HepG2 (cell line): ENCODE measurements around the gene AP2A2. TPM values are rescaled to one million over a fixed set of nuclear protein-coding genes. Genes with fewer than 3 reads are reported as not detected.

Source experiments
- ATAC-seq: fragments of 200-7000 bp; cut with Tn5 transposase; 3 replicates; pipeline ENCODE4 v1.9.1; 2020; ENCODE audit warnings: mild to moderate bottlenecking, moderate library complexity
- BruUV-seq: library from RNA; stranded (reverse); fragments of 400-500 nt; replicated peaks from 2 replicates; lab custom pipeline; 2021; lab: Mats Ljungman, UMichigan
- CTCF ChIA-PET: fragments of 300-600 bp; formaldehyde crosslinking; extraction: SDS; loops from one replicate; lab custom pipeline; 2021; ENCODE audit warnings: low total read pairs, inconsistent platforms, low intra/inter-chr PET ratio; lab: Yijun Ruan, JAX
- POLR2A ChIA-PET: fragments of 350-600 bp; sonication (Branson Sonifier 250); formaldehyde crosslinking; loops from one replicate; lab custom pipeline; 2020; ENCODE audit warnings: antibody characterized with exemption, inconsistent platforms; lab: Yijun Ruan, JAX
- DNase-seq: peaks from one replicate; pipeline ENCODE4 v3.0.0-alpha.2; 2015; ENCODE audit warnings: low spot score
- FAIRE-seq: peaks from 3 replicates; lab custom pipeline; 2011; peaks lifted over from hg19 to GRCh38; lab: Jason Lieb, UNC
- H2AFZ ChIP-seq: one replicate; pipeline ENCODE4 v1.6.1; 2011; ENCODE audit warnings: low read length, inconsistent platforms
- H3K27ac ChIP-seq: fragments of 300-600 bp; 3 replicates; pipeline ENCODE4 v1.8.0; 2011; ENCODE audit warnings: mixed run types, mild to moderate bottlenecking, mixed read lengths, low read length, inconsistent platforms; ENCODE audit not compliant: insufficient read depth; ENCODE audit errors: extremely low read length
- H3K27me3 ChIP-seq, 2 experiments: fragments of 200-600 bp in 1 of 2; 2 replicates in 1 of 2; 3 replicates in 1 of 2; pipeline versions ENCODE4 v1.6.0 to v1.8.0; 2011; ENCODE audit warnings: low read length in 2 of 2, mild to moderate bottlenecking in 2 of 2, moderate library complexity in 2 of 2, inconsistent platforms in 1 of 2; ENCODE audit not compliant: insufficient read depth in 2 of 2, control insufficient read depth in 1 of 2
- H3K36me3 ChIP-seq, 2 experiments: fragments of 200-600 bp in 1 of 2; replicated peaks in 1 of 2; 2 replicates in 1 of 2; 3 replicates in 1 of 2; pipeline versions ENCODE4 v1.5.1 to v1.8.0; 2011; ENCODE audit warnings: low read length in 2 of 2, inconsistent platforms in 1 of 2; ENCODE audit not compliant: insufficient read depth in 2 of 2, control insufficient read depth in 1 of 2
- H3K4me1 ChIP-seq: 2 replicates; pipeline ENCODE4 v1.5.1; 2012; ENCODE audit warnings: low read length, inconsistent platforms; ENCODE audit not compliant: insufficient read depth
- H3K4me2 ChIP-seq: 2 replicates; pipeline ENCODE4 v1.6.0; 2011; ENCODE audit warnings: low read depth, low read length, inconsistent platforms
- H3K4me3 ChIP-seq, 3 experiments: fragments of 200-600 bp in 1 of 3; sonication (generic), shearing (Covaris generic) in 1 of 3; replicated peaks in 1 of 3; 2 replicates each; pipeline ENCODE4 v1.5.1; 2011 to 2016; ENCODE audit warnings: low read length in 3 of 3, inconsistent platforms in 2 of 3, low read depth in 2 of 3, mild to moderate bottlenecking in 2 of 3, control low read depth in 1 of 3, mixed read lengths in 1 of 3; ENCODE audit not compliant: insufficient read depth in 1 of 3
- H3K79me2 ChIP-seq: one replicate; pipeline ENCODE4 v1.6.1; 2011; ENCODE audit warnings: low read length, inconsistent platforms; ENCODE audit not compliant: insufficient read depth
- H3K9ac ChIP-seq: 2 replicates; pipeline ENCODE4 v1.6.0; 2011; ENCODE audit warnings: mild to moderate bottlenecking, low read depth, low read length, inconsistent platforms; ENCODE audit not compliant: insufficient read depth
- H3K9me3 ChIP-seq: 2 replicates; pipeline ENCODE4 v1.5.1; 2012; ENCODE audit warnings: mild to moderate bottlenecking, low read length
- H4K20me1 ChIP-seq: 2 replicates; pipeline ENCODE4 v1.6.0; 2011; ENCODE audit warnings: inconsistent platforms, mild to moderate bottlenecking, low read length, moderate library complexity; ENCODE audit not compliant: insufficient read depth
- BCLAF1 ChIP-seq: fragments of 450-650 bp; IDR thresholded peaks from 2 replicates; pipeline ENCODE4 v1.6.1; 2017; ENCODE audit warnings: mild to moderate bottlenecking
- EEA1 ChIP-seq: sonication (generic); formaldehyde crosslinking; IDR thresholded peaks from 2 replicates; pipeline ENCODE4 v1.5.1; 2020; ENCODE audit warnings: mild to moderate bottlenecking, missing genetic modification reagents, borderline replicate concordance
- ETV6 ChIP-seq: sonication (generic); formaldehyde crosslinking; conservative IDR thresholded peaks from 2 replicates; pipeline ENCODE4 v1.4.0; 2020; ENCODE audit warnings: missing genetic modification reagents
- GTF2F1 ChIP-seq: fragments of 150-350 bp; IDR thresholded peaks from 2 replicates; pipeline ENCODE4 v1.6.1; 2014; ENCODE audit warnings: low read length
- HNF4G ChIP-seq, 2 experiments: sonication (generic) in 1 of 2; formaldehyde crosslinking in 1 of 2; IDR thresholded peaks; 2 replicates each; pipeline versions ENCODE4 v1.4.0 to v1.6.1; 2011 to 2020; ENCODE audit warnings: borderline replicate concordance in 2 of 2, low read depth in 2 of 2, mild to moderate bottlenecking in 2 of 2, low read length in 1 of 2, missing genetic modification reagents in 1 of 2, moderate library complexity in 1 of 2
- NKX3-1 ChIP-seq: sonication (generic); formaldehyde crosslinking; IDR thresholded peaks from 2 replicates; pipeline ENCODE4 v1.5.0; 2020; ENCODE audit warnings: missing genetic modification reagents
- PHF20 ChIP-seq: sonication (generic); formaldehyde crosslinking; IDR thresholded peaks from 2 replicates; pipeline ENCODE4 v1.5.0; 2020; ENCODE audit warnings: mild to moderate bottlenecking, missing genetic modification reagents
- REL ChIP-seq: sonication (generic); formaldehyde crosslinking; conservative IDR thresholded peaks from 2 replicates; pipeline ENCODE4 v1.8.0; 2022; ENCODE audit warnings: mild to moderate bottlenecking, missing genetic modification reagents, moderate library complexity
- YEATS4 ChIP-seq: sonication (generic); formaldehyde crosslinking; IDR thresholded peaks from 2 replicates; pipeline ENCODE4 v1.4.0; 2020; ENCODE audit warnings: missing genetic modification reagents, borderline replicate concordance
- ZFP90 ChIP-seq: sonication (generic); formaldehyde crosslinking; IDR thresholded peaks from 2 replicates; pipeline ENCODE4 v1.8.0; 2022; ENCODE audit warnings: missing genetic modification reagents, mild to moderate bottlenecking, inconsistent platforms, borderline replicate concordance
- ZNF225 ChIP-seq: sonication (generic); formaldehyde crosslinking; IDR thresholded peaks from 2 replicates; pipeline ENCODE4 v1.4.0; 2020; ENCODE audit warnings: mild to moderate bottlenecking, missing genetic modification reagents
- ZNF256 ChIP-seq: sonication (generic); formaldehyde crosslinking; conservative IDR thresholded peaks from 2 replicates; pipeline ENCODE4 v1.4.0; 2020; ENCODE audit warnings: missing genetic modification reagents
- ZNF709 ChIP-seq: sonication (generic); formaldehyde crosslinking; IDR thresholded peaks from 2 replicates; pipeline ENCODE4 v1.5.0; 2020; ENCODE audit warnings: mild to moderate bottlenecking, missing genetic modification reagents
- ZNF770 ChIP-seq: sonication (generic); formaldehyde crosslinking; IDR thresholded peaks from 2 replicates; pipeline ENCODE4 v1.5.0; 2020; ENCODE audit warnings: mild to moderate bottlenecking, missing genetic modification reagents
- WGBS: methylation state at CpG from one replicate; pipeline ENCODE4 v1.1.6; 2017; ENCODE audit warnings: low lambda C conversion rate; 5-methylcytosine and 5-hydroxymethylcytosine counted together
- in situ Hi-C: cut with HindIII; loops from 2 replicates; pipeline ENCODE4 v1.10.0; 2017; ENCODE audit warnings: low pct_unique_long_range_greater_than_20kb; ENCODE audit not compliant: extremely low pct_ligation_motif_present
- intact Hi-C: fragments of 100-400 bp; cut with micrococcal nuclease; formaldehyde crosslinking; loops from one replicate; pipeline ENCODE4 v1.10.0; 2022; ENCODE audit not compliant: unreplicated experiment
- polyA plus RNA-seq, 8 experiments: library from polyadenylated mRNA; depleted of rRNA in 3 of 8; stranded (reverse) in 7 of 8; unstranded in 1 of 8; fragments of >200 nt; fragmentation: Illumina TruSeq in 4 of 8; extraction: Trizol in 4 of 8; gene quantifications; 2 replicates each; pipeline versions ENCODE4 v1.2.1 to v1.2.3, GENCODE V29; 2011 to 2016; ENCODE audit warnings: low read depth in 4 of 8, missing spikeins in 1 of 8, mixed read lengths in 1 of 8; ENCODE audit not compliant: insufficient read depth in 1 of 8
- total RNA-seq, 5 experiments: library from RNA; depleted of rRNA; stranded (reverse); fragments of >200 nt; fragmentation: Illumina TruSeq; extraction: Trizol; gene quantifications; 2 replicates each; pipeline ENCODE4 v1.2.3, GENCODE V29; 2016; ENCODE audit warnings: low read depth in 1 of 5

The AP2A2 gene
- total and polyA plus RNA-seq, 2 of the 13 experiments (the other 11 are each of a cell fraction or from before 2014, with no cell fraction given) = 25.7 to 75.7 TPM

- H3K36me3 ChIP-seq = peaks cover 32 to 55% of the 10 kb centered on the region in 2 experiments; a peak in 4 of 5 replicates
- no TSS peak for BruUV-seq
- H3K27ac ChIP-seq = no peak overlapping the region
- ATAC-seq = 0 out of 3 replicates have a peak, but pooled peaks have one; percentile 12
- no peak overlapping the region for H3K9ac ChIP-seq
- H3K4me3 ChIP-seq = no peak overlapping the region
- intact Hi-C loops = no loop called here
- H4K20me1 ChIP-seq = peaks cover 4% of the 10 kb centered on the region; the same call in 1 of the 2 replicates
- CTCF ChIA-PET = no interaction called here
- H3K79me2 ChIP-seq = no peaks in the 10 kb centered on the region
- H3K9me3 ChIP-seq = no peaks in the 10 kb centered on the region
- no peaks in the 10 kb centered on the region; a peak in 1 of 5 replicates for H3K27me3 ChIP-seq
- WGBS = 93% methylated on average over 3 of the region's 20 CpGs
- no peak overlapping the region for H2AFZ ChIP-seq
- FAIRE-seq = no peak
- TF ChIP-seq ETV6 (no peak), PHF20 (CRISPR knock-in tag) (no peak), ZFP90 (CRISPR knock-in tag) (no peak), ZNF709 (CRISPR knock-in tag) (no peak), EEA1 (CRISPR knock-in tag) (no peak)
- in situ Hi-C loops = no loop called here
- POLR2A ChIA-PET = no interaction called here
- H3K4me1 ChIP-seq = no peaks in the 10 kb centered on the region
- DNase-seq = no peak
- no peak overlapping the region for H3K4me2 ChIP-seq
Observed at GRCh38 chr11:1002406-1002984, 76.8 kb downstream of the AP2A2 start.

GRCh38 chr11:1003159-1003558 lies 77.5 kb downstream of the AP2A2 start:
- no peak for FAIRE-seq
- ChIA-PET CTCF (no interaction called here), POLR2A (no interaction called here)
- no peaks in the 10 kb centered on the region for H3K79me2 ChIP-seq
- no peak overlapping the region for H3K4me3 ChIP-seq
- BruUV-seq = no TSS peak
- no peak overlapping the region for H3K9ac ChIP-seq
- no peaks in the 10 kb centered on the region for H3K4me1 ChIP-seq
- DNase-seq = no peak
- in situ Hi-C loops (no loop called here), intact Hi-C loops (no loop called here)
- H3K27me3 ChIP-seq = no peaks in the 10 kb centered on the region; a peak in 1 of 5 replicates
- ATAC-seq = no peak
- no peak overlapping the region for H3K27ac ChIP-seq
- H3K4me2 ChIP-seq = no peak overlapping the region
- peaks cover 4% of the 10 kb centered on the region; the same call in 1 of the 2 replicates for H4K20me1 ChIP-seq
- peaks cover 32 to 60% of the 10 kb centered on the region in 2 experiments; a peak in 4 of 5 replicates for H3K36me3 ChIP-seq
- no peaks in the 10 kb centered on the region for H3K9me3 ChIP-seq
- WGBS = 90% methylated on average over 12 of the region's 20 CpGs
- no peak overlapping the region for H2AFZ ChIP-seq
- TF ChIP-seq YEATS4 (CRISPR knock-in tag) = no peak
- TF ChIP-seq GTF2F1 = no peak
- no peak for TF ChIP-seq ZNF225 (CRISPR knock-in tag)
- no peak for TF ChIP-seq ZNF770
- no peak for TF ChIP-seq HNF4G (IDR thresholded peaks at IDR 0.05; ENCODE audit: borderline replicate concordance, low read depth, low read length)
- no peak for TF ChIP-seq HNF4G (CRISPR knock-in tag; IDR thresholded peaks at IDR 0.05; ENCODE audit: borderline replicate concordance, low read depth)
- TF ChIP-seq REL (CRISPR knock-in tag) = no peak
- no peak for TF ChIP-seq BCLAF1
- TF ChIP-seq NKX3-1 (CRISPR knock-in tag) = no peak
- no peak for TF ChIP-seq ZNF256 (CRISPR knock-in tag)
